Breast epithelium (tissue), 3 donors: ENCODE data around the gene PFN2.

Experiments used
- POLR2A ChIP-seq: fragments of 450-650 bp; IDR thresholded peaks from one replicate; pipeline ENCODE4 v1.6.1; 2016; ENCODE audit warnings: antibody characterized with exemption, mild to moderate bottlenecking, moderate library complexity
- POLR2AphosphoS5 ChIP-seq, 3 donors: sonication (generic); formaldehyde crosslinking; IDR thresholded peaks; one replicate each; pipeline ENCODE4 v1.6.1; 2017; ENCODE audit warnings: antibody characterized with exemption in 3 of 3
- TF ChIP-seq, protein P1 (sequence below), 3 donors: fragments of 450-650 bp; IDR thresholded peaks; one replicate each; pipeline ENCODE4 v1.5.1; 2016 to 2017; ENCODE audit warnings: antibody characterized with exemption in 3 of 3, mild to moderate bottlenecking in 3 of 3, moderate library complexity in 3 of 3

DNA sequence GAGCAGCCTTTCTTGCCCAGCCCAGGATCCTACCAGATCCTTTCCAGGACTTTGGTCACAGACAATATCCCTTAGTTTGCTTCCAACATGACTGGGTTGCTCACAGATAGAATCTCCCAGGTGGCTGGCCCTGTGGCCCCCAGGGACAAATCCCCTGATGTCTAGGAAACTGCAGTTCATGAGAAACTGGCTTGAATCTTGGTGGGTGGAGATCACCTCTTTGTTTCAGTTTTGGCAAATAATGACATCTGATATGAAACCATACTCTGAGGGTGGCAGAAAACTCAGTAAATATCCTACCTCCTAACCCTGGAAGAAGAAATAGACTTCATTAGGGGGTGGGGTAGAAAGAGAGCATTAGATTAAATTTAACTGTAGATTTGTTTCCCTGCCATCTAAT, 44.1 kb upstream of the PFN2 start:
- TF ChIP-seq, protein P1, sequence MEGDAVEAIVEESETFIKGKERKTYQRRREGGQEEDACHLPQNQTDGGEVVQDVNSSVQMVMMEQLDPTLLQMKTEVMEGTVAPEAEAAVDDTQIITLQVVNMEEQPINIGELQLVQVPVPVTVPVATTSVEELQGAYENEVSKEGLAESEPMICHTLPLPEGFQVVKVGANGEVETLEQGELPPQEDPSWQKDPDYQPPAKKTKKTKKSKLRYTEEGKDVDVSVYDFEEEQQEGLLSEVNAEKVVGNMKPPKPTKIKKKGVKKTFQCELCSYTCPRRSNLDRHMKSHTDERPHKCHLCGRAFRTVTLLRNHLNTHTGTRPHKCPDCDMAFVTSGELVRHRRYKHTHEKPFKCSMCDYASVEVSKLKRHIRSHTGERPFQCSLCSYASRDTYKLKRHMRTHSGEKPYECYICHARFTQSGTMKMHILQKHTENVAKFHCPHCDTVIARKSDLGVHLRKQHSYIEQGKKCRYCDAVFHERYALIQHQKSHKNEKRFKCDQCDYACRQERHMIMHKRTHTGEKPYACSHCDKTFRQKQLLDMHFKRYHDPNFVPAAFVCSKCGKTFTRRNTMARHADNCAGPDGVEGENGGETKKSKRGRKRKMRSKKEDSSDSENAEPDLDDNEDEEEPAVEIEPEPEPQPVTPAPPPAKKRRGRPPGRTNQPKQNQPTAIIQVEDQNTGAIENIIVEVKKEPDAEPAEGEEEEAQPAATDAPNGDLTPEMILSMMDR (IDR thresholded peaks at IDR 0.05), result no peak
- TF ChIP-seq POLR2AphosphoS5 (IDR thresholded peaks at IDR 0.05) (no peak), POLR2A (no peak)
